Omental fat pad (tissue), 4 donors: ENCODE results near the gene ANAPC5. TPM values are rescaled to one million over a fixed set of nuclear protein-coding genes. Genes with fewer than 3 reads are reported as not detected.

Experiments
- ATAC-seq: fragments of 150-250 bp; one replicate; pipeline ENCODE4 v1.9.1; 2016; ENCODE audit warnings: mild to moderate bottlenecking, moderate library complexity; ENCODE audit not compliant: low FRiP score
- DNase-seq: peaks from one replicate; pipeline ENCODE4 v3.0.0-alpha.2; 2019; ENCODE audit warnings: low spot score
- CTCF ChIP-seq, 3 donors: fragments of 450-650 bp; IDR thresholded peaks; one replicate each; pipeline ENCODE4 v1.5.1; 2016 to 2017; ENCODE audit warnings: antibody characterized with exemption in 3 of 3, mild to moderate bottlenecking in 3 of 3, moderate library complexity in 2 of 3
- total RNA-seq, 4 donors: library from RNA; depleted of rRNA; stranded (reverse); fragments of >200 nt; gene quantifications; one replicate each; pipeline ENCODE4 v1.1.0, GENCODE V29; 2016

The ANAPC5 gene
- total RNA-seq, 4 donors from 2014 or later = 88.2 to 154 (median 101) TPM

- ATAC-seq = no peak
- no peak for TF ChIP-seq CTCF (IDR thresholded peaks at IDR 0.05)
Observed at GRCh38 chr12:121330692-121331091, 21.5 kb downstream of the ANAPC5 start.

GRCh38 chr12:121330195-121330594 lies 22.0 kb downstream of the ANAPC5 start:
- no peak for TF ChIP-seq CTCF (IDR thresholded peaks at IDR 0.05)
- no peak for DNase-seq
- no peak for ATAC-seq

More at GRCh38 chr12:121330692-121331091, 21.5 kb downstream of the ANAPC5 start:
- DNase-seq = no peak

GRCh38 chr12:121328620-121329019 lies 23.6 kb downstream of the ANAPC5 start:
- DNase-seq (no peak), ATAC-seq (no peak)
- TF ChIP-seq CTCF (IDR thresholded peaks at IDR 0.05) = no peak

- DNase-seq = no peak
- no peak for ATAC-seq
- TF ChIP-seq CTCF (IDR thresholded peaks at IDR 0.05) = no peak
Observed at GRCh38 chr12:121326996-121327674, 25.1 kb downstream of the ANAPC5 start.

GRCh38 chr12:121325922-121326396 lies 26.3 kb downstream of the ANAPC5 start:
- DNase-seq = no peak
- TF ChIP-seq CTCF (IDR thresholded peaks at IDR 0.05) = no peak
- ATAC-seq = no peak

GRCh38 chr12:121323908-121324307 lies 28.3 kb downstream of the ANAPC5 start:
- TF ChIP-seq CTCF (IDR thresholded peaks at IDR 0.05) = no peak
- no peak for DNase-seq
- no peak for ATAC-seq

- DNase-seq (no peak), ATAC-seq (no peak)
- TF ChIP-seq CTCF (IDR thresholded peaks at IDR 0.05) = no peak
Observed at GRCh38 chr12:121318121-121318520, 34.1 kb downstream of the ANAPC5 start.
